PC-9 (cell line): Measurements from ENCODE around the gene CNPY4. TPM values are rescaled to one million over a fixed set of nuclear protein-coding genes. Genes with fewer than 3 reads are reported as not detected.

Source experiments
- BruUV-seq: library from RNA; stranded (reverse); fragments of 400-500 nt; replicated peaks from 2 replicates; lab custom pipeline; 2021; lab: Mats Ljungman, UMichigan
- CTCF ChIA-PET: fragments of 300-600 bp; sonication (Branson Sonifier 250); formaldehyde crosslinking; loops from one replicate; lab custom pipeline; 2022; ENCODE audit warnings: antibody characterized with exemption; lab: Charles Lee
- POLR2A ChIA-PET: fragments of 300-600 bp; sonication (Branson Sonifier 250); formaldehyde crosslinking; loops from one replicate; lab custom pipeline; 2022; ENCODE audit warnings: antibody characterized with exemption; ENCODE audit not compliant: unreplicated experiment; lab: Charles Lee
- DNase-seq, 2 experiments: peaks; one replicate each; pipeline versions ENCODE4 v3.0.0 to v3.0.0-alpha.2; 2015 to 2022; ENCODE audit warnings: mixed read lengths in 1 of 2
- H2AFZ ChIP-seq: fragments of 200-600 bp; sonication (generic); 2 replicates; pipeline ENCODE4 v1.8.1; 2017; ENCODE audit warnings: antibody characterized with exemption
- H3F3A ChIP-seq: fragments of 200-600 bp; sonication (generic); 2 replicates; pipeline ENCODE4 v1.8.1; 2017; ENCODE audit warnings: antibody characterized with exemption, mild to moderate bottlenecking, low read depth; ENCODE audit not compliant: insufficient read depth
- H3K27ac ChIP-seq: fragments of 200-600 bp; sonication (generic); 2 replicates; pipeline ENCODE4 v1.6.1; 2016; ENCODE audit warnings: mixed run types
- H3K27me3 ChIP-seq: fragments of 200-600 bp; sonication (generic); 2 replicates; pipeline ENCODE4 v1.6.1; 2016; ENCODE audit warnings: low read depth, mixed run types; ENCODE audit not compliant: insufficient read depth
- H3K36me3 ChIP-seq: fragments of 200-600 bp; sonication (generic); 2 replicates; pipeline ENCODE4 v1.6.1; 2016; ENCODE audit warnings: low read depth, mixed run types
- H3K4me1 ChIP-seq: fragments of 200-600 bp; sonication (generic); replicated peaks from 2 replicates; pipeline ENCODE4 v1.6.1; 2016; ENCODE audit warnings: mixed run types; ENCODE audit not compliant: insufficient read depth
- H3K4me2 ChIP-seq: fragments of 200-600 bp; sonication (generic); 2 replicates; pipeline ENCODE4 v1.6.1; 2017; ENCODE audit warnings: mixed run types
- H3K4me3 ChIP-seq: fragments of 200-600 bp; sonication (generic); 2 replicates; pipeline ENCODE4 v1.6.1; 2016; ENCODE audit warnings: mixed run types
- H3K79me2 ChIP-seq: fragments of 200-600 bp; sonication (generic); 2 replicates; pipeline ENCODE4 v1.6.1; 2017; ENCODE audit warnings: low read depth, mixed run types
- H3K9me2 ChIP-seq: fragments of 200-600 bp; sonication (generic); 2 replicates; pipeline ENCODE4 v1.8.1; 2017; ENCODE audit warnings: mild to moderate bottlenecking; ENCODE audit not compliant: insufficient read depth
- H3K9me3 ChIP-seq: fragments of 200-600 bp; sonication (generic); 2 replicates; pipeline ENCODE4 v1.8.1; 2016; ENCODE audit warnings: low read depth; ENCODE audit not compliant: insufficient read depth
- H4K20me1 ChIP-seq: fragments of 200-600 bp; sonication (generic); 2 replicates; pipeline ENCODE4 v1.8.1; 2017; ENCODE audit not compliant: insufficient read depth
- CTCF ChIP-seq: fragments of 200-600 bp; sonication (generic); conservative IDR thresholded peaks from 2 replicates; pipeline ENCODE4 v1.6.1; 2017; ENCODE audit warnings: mixed run types, antibody characterized with exemption, mild to moderate bottlenecking, moderate library complexity
- EZH2 ChIP-seq: fragments of 200-600 bp; sonication (generic); IDR thresholded peaks from 2 replicates; pipeline ENCODE4 v1.8.0; 2017; ENCODE audit warnings: antibody characterized with exemption, low read depth
- intact Hi-C: fragments of 100-400 bp; cut with micrococcal nuclease; formaldehyde crosslinking; loops from one replicate; pipeline ENCODE4 v1.10.0; 2022; ENCODE audit not compliant: unreplicated experiment
- total RNA-seq: library from RNA; stranded (reverse); gene quantifications from 2 replicates; pipeline ENCODE4 v1.2.3, GENCODE V29; 2021

The CNPY4 gene
- total RNA-seq, 1 experiment from 2014 or later: 10.3 TPM

GRCh38 chr7:100088621-100089457, 30.6 kb upstream of the CNPY4 start, which contains the start of gene COPS6:
Gene COPS6, plus strand, starts transcription at chr7:100088969. Its CDS starts 22 bp downstream, at chr7:100088991.
- H3K36me3 ChIP-seq: peaks cover 3% of the 10 kb centered on the region; the same call in 1 of the 2 replicates
- TF ChIP-seq CTCF: no peak
- no peak for TF ChIP-seq EZH2
- H2AFZ ChIP-seq: peak within 1 kb of the TSS; percentile 87
- H3K27me3 ChIP-seq: no peaks in the 10 kb centered on the region
- peaks cover 7% of the 10 kb centered on the region; the same call in 1 of the 2 replicates for H3K79me2 ChIP-seq
- H3K4me1 ChIP-seq: peaks cover 26% of the 10 kb centered on the region
- peak; percentile 52 to 86 for DNase-seq
- intact Hi-C loops: no loop called here
- H3K4me2 ChIP-seq: peak within 1 kb of the TSS; percentile 97
- H3K27ac ChIP-seq: peak within 1 kb of the TSS; percentile 62
- H3K4me3 ChIP-seq: peak within 1 kb of the TSS; percentile 86
- no peaks in the 10 kb centered on the region for H3K9me3 ChIP-seq
- ChIA-PET POLR2A (interaction anchor here (0.5 kb wide), 1 partner anchor 71 kb away, joined by 4 read pairs; no protein-coding TSS in a partner anchor), CTCF (interaction anchor here (0.5 kb wide), 1 partner anchor 45 kb away, joined by 5 read pairs; no protein-coding TSS in a partner anchor)
- H3K9me2 ChIP-seq: no peaks in the 10 kb centered on the region
- 0 out of 2 replicates have a peak, but pooled peaks cover 7% of the 10 kb centered on the region for H4K20me1 ChIP-seq
- peaks cover 57% of the 10 kb centered on the region for H3F3A ChIP-seq
- BruUV-seq: TSS peak; percentile 39

- Histone ChIP-seq H2AFZ (peak overlapping the region; percentile 87), H3K27ac (peak overlapping the region; percentile 62), H3K9me3 (no peaks in the 10 kb centered on the region), H3K4me2 (peak overlapping the region; percentile 97), H3K4me1 (peaks cover 26% of the 10 kb centered on the region), H3F3A (peaks cover 65% of the 10 kb centered on the region), H4K20me1 (peaks cover 8% of the 10 kb centered on the region; the same call in 1 of the 2 replicates), H3K36me3 (peaks cover 11% of the 10 kb centered on the region), H3K9me2 (no peaks in the 10 kb centered on the region), H3K4me3 (peak overlapping the region; percentile 86), H3K27me3 (no peaks in the 10 kb centered on the region), H3K79me2 (peaks cover 7% of the 10 kb centered on the region; the same call in 1 of the 2 replicates)
- no peak for DNase-seq
- no peak for TF ChIP-seq EZH2
- TF ChIP-seq CTCF: no peak
- BruUV-seq: no TSS peak
- CTCF ChIA-PET: interaction anchor here (0.6 kb wide), 1 partner anchor 45 kb away, joined by 17 read pairs; no protein-coding TSS in a partner anchor
- intact Hi-C loops: no loop called here
- POLR2A ChIA-PET: interaction anchor here (0.5 to 0.6 kb wide), 2 partner anchors 44 to 70 kb away, joined by 3 to 4 read pairs; no protein-coding TSS in a partner anchor
Measured at GRCh38 chr7:100089458-100090196, 29.8 kb upstream of the CNPY4 start.
